HG02884 (cell line): ENCODE measurements around the gene RPS6KC1.
"Not testable (repeated sequence)": the region's sequence is repeated elsewhere in the genome, so short reads cannot be mapped to it uniquely, and the experiment has no call there.

Source experiments
- ATAC-seq: cut with Tn5 transposase; IDR thresholded peaks from one replicate; pipeline ENCODE4 v1.9.1; 2021; ENCODE audit warnings: mild to moderate bottlenecking, moderate library complexity; ENCODE audit not compliant: unreplicated experiment

Gene RPS6KC1

DNA sequence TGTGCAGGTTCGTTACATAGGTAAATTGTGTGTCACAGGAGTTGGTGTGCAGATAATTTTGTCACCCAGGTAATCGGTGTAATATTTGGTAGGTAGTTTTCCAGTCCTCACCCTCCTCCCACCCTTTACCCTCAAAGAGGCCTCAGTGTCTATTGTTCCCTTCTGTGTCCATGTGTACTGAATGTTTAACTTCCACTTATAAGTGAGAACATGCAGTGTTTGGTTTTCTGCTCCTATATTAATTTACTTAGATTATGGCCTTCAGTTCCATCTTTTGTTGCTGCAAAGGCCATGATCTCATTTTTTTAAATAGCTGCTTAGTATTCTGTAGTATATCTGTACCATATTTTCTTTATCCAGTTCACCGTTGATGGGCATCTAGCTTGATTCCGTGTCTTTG, 87.3 kb downstream of the RPS6KC1 start:
- no peak for ATAC-seq

GRCh38 chr1:213138892-213139291, 87.9 kb downstream of the RPS6KC1 start:
- no peak for ATAC-seq

- ATAC-seq: no peak
These were observed 97.9 kb downstream of the RPS6KC1 start for GRCh38 chr1:213148905-213149304.

DNA sequence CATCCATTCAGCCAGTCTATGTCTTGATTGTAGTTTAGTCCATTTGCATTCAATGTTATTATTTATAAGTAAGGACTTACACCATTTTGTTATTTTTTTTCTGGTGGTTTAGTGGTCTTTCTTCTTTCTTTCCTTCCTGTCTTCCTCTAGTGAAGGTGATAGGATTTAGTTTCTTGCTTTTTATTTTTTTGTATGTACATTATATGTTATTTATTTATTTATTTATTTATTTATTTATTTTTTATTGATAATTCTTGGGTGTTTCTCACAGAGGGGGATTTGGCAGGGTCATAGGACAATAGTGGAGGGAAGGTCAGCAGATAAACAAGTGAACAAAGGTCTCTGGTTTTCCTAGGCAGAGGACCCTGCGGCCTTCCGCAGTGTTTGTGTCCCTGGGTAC, 99.0 kb downstream of the RPS6KC1 start:
- ATAC-seq: not testable (repeated sequence)

DNA sequence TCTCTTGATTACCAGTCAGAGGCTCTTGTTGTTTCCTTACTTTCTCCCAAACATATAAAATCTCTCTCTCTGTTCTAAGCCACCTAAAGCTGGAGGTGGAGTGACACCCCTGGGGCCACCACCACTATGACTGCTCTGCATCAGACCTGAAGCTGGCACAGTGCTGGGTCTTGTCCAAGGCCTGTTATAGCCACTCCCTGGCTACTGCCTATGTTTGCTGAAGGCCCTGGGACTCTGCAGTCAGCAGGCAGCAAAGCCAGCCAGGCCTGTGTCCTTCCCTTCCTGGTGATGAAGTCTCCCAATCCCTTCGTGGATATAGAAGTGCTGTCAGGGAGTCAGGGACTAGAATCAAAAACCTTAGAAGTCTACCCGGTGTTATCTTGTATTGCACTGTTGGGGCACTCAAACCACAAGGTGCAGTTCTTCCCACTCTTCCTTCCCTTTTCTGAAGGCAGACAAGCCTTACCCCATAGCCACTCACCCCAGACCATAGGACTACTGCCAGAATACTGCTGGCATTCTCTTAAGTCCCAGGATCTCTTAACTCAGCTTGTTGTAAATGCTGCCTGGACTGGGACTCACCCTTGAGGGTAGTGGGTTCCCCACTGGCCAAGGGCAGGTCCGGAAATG, 103.1 kb downstream of the RPS6KC1 start:
- ATAC-seq: no peak

- no peak for ATAC-seq
These were observed 108.3 kb downstream of the RPS6KC1 start for GRCh38 chr1:213159376-213159775.

DNA sequence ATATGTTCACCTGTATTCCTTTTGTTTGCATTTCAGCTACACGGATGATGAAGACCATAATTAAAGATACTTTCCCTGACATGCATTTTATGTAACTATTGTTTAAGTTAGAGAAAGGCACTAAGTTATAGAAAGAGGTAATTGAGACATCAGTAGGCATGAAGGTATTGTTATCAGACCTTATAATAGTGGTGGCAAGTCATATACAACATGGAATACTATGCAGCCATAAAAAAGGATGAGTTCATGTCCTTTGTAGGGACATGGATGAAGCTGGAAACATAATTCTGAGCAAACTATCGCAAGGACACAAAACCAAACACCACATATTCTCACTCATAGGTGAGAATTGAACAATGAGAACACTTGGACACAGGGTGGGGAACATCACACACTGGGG, 109.4 kb downstream of the RPS6KC1 start:
- ATAC-seq: not testable (repeated sequence)

DNA sequence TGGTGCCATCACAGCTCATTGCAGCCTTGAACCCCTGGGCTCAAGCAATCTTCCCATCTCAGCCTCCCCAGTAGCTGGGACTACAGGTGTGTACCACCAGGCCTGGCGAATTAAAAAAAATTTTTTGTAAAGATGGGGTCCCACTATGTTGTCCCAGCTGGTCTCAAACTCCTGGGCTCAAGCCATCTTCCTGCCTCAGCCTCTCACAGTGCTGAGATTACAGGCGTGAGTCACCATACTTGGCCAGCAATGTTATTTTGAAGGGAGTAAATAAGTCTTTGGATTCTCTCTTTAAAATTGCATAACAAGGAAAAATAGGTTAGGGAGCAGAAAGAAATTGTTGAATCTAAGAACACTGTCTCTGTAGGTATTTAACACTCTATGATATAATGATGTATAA, 111.3 kb downstream of the RPS6KC1 start:
- ATAC-seq: no peak

GRCh38 chr1:213162862-213163261, 111.8 kb downstream of the RPS6KC1 start:
- no peak for ATAC-seq

GRCh38 chr1:213163278-213163711, 112.3 kb downstream of the RPS6KC1 start:
- no peak for ATAC-seq

GRCh38 chr1:213164561-213164960, 113.5 kb downstream of the RPS6KC1 start:
- no peak for ATAC-seq

GRCh38 chr1:213166852-213167251, 115.8 kb downstream of the RPS6KC1 start:
- no peak for ATAC-seq

- ATAC-seq: no peak
These were observed 120.7 kb downstream of the RPS6KC1 start for GRCh38 chr1:213171711-213172110.

DNA sequence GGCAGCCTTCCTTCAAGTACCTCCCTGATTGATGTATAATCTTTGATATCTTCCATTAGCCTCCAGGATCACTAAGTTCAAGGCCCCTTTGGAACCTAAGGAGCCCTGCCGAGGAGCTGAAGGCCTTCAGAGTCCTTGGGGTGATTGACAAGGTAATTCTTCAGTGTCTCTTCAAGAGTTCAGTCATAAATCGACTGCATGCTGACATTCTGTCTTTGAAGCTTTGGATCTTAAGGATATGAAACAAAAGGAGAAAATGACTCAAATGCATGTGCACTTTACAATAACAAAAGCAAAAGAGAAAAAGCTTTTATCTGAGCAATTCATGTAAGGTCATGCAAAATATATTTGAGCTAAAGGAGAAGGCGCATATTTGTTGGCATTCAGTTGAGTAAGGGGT, 125.3 kb downstream of the RPS6KC1 start:
- ATAC-seq: no peak

GRCh38 chr1:213179784-213180183, 128.7 kb downstream of the RPS6KC1 start:
- no peak for ATAC-seq

DNA sequence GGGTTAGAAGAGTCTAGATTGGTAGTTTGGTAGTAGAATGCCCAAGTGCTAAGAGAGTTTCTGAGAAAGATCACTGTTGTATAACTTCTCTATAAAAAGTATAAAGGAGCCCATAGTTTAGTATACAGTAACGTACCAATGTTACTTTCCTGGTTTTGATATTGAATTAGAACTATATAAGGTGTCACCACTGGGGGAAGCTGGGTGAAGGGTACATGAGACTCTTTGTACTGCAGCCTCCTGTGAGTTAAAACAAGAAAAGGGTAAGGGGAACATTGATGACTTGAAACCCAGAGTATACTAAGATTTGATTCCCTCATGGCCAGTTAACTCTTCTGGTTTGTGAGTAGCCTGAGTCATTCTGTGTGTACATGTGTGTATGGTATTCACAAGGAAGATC, 129.8 kb downstream of the RPS6KC1 start:
- no peak for ATAC-seq

GRCh38 chr1:213183036-213183672, 132.1 kb downstream of the RPS6KC1 start:
- ATAC-seq: no peak

GRCh38 chr1:213186168-213186567, 135.1 kb downstream of the RPS6KC1 start:
- no peak for ATAC-seq

DNA sequence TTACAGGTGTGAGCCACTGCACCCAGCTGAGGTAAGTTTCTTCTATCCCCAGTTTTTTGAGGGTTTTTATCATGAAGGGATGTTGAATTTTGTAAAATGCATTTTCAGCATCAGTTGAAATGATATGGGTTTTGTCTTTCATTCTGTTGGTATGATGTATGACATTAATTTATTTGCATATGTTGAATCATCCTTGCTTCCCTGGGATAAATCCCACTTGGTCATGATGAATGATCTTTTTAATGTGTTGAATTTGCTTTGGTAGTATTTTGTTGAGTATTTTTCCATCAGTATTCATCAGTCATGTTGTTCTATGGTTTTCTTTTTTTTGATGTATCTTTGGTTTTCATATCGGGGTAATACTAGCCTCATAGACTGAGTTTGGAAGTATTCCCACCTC, 141.0 kb downstream of the RPS6KC1 start:
- ATAC-seq: no peak

DNA sequence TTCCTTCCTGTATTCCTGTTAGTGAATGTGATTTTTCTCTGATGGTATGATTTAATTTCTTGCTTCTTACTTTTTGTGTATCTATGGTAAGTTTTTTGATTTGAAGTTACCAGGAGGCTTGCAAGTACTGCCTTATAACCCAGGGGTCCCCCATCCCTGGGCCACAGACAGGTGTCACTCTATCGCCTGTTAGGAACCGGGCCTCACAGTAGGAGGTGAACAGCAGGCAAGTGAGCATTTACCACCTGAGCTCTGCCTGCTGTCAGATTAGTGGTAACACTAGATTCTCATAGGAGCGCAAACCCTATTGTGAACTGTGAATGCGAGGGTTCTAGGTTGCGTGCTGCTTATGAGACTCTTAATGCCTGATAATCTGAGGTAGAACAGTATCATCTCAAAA, 143.3 kb downstream of the RPS6KC1 start:
- ATAC-seq: no peak

DNA sequence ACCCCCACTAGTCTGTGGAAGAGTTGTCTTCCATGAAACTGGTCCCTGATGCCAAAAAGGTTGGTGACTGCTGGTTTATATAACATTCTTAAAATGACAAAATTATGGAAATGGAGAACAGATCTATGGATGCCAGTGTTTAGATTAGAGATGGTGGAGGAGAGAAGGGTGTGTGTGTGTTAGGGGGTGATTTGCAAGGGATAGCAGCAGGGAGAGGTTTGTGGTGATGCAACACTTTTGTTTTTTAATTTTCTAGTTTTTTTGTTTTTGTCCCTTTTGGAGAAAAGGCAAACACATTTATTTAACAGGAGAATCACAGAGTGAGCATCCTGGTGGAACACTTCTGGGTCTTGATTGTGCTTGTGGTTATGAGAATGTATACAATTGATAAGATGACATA, 143.8 kb downstream of the RPS6KC1 start:
- ATAC-seq: no peak

DNA sequence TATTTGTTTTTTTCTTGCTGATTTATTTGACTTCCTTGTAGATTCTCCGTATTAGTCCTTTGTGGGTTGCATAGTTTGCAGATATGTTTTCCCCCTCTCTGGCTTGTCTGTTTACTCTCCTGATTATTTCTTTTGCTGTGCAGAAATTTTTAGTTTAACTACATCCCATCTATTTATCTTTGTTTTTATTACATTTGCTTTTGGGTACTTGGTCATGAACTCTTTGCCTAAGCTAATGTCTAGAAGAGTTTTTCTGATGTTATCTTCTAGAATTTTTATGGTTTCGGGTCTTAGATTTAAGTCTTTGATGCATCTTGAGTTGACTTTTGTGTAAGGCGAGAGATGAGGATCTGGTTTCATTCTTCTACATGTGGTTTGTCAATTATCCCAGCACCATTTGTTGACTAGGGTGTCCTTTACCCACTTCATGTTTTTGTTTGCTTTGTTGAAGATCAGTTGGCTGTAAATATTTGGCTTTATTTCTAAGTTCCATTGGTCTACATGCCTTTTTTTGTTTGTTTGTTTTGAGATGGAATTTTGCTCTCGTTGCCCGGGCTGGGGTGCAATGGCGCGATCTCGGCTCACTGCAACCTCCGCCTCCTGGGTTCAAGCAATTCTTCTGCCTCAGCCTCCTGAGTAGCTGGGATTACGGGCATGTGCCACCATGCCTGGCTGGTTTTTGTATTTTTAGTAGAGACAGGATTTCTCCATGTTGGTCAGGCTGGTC, 145.4 kb downstream of the RPS6KC1 start:
- ATAC-seq: not testable (repeated sequence)
